Erythroblast (primary cell): ENCODE data around the gene KCNMA1.

Experiments
- GATA1 ChIP-seq: IDR thresholded peaks from 2 replicates; pipeline ENCODE4 v1.6.1; 2011; ENCODE audit warnings: low read depth, mild to moderate bottlenecking, control low read depth, low read length, moderate library complexity
- POLR2A ChIP-seq: IDR thresholded peaks from 2 replicates; pipeline ENCODE4 v1.6.1; 2011; ENCODE audit warnings: mild to moderate bottlenecking, low read length

- TF ChIP-seq POLR2A: no peak
- TF ChIP-seq GATA1: no peak
These were observed 450.1 kb downstream of the KCNMA1 start for GRCh38 chr10:77187376-77187999.
